Renal cortex interstitium (tissue), 11 donors: ENCODE measurements around the gene KRTAP5-10. TPM values are rescaled to one million over a fixed set of nuclear protein-coding genes. Genes with fewer than 3 reads are reported as not detected.
"Not testable (repeated sequence)": the region's sequence is repeated elsewhere in the genome, so short reads cannot be mapped to it uniquely, and the experiment has no call there.

Experiments used
- DNase-seq, 11 donors: peaks; one replicate each; pipeline ENCODE4 v3.0.0-alpha.2; 2013; ENCODE audit warnings: low read depth in 9 of 11, low spot score in 4 of 11; ENCODE audit errors: extremely low read depth in 1 of 11
- polyA plus RNA-seq, 3 donors: library from polyadenylated mRNA; unstranded; fragments of 120-200 nt; gene quantifications; one replicate each; pipeline ENCODE4 v1.2.1, GENCODE V29; 2013; ENCODE audit not compliant: insufficient read length in 3 of 3

The KRTAP5-10 gene
- polyA plus RNA-seq, 3 donors = 0.44 TPM; not detected in 2

DNA sequence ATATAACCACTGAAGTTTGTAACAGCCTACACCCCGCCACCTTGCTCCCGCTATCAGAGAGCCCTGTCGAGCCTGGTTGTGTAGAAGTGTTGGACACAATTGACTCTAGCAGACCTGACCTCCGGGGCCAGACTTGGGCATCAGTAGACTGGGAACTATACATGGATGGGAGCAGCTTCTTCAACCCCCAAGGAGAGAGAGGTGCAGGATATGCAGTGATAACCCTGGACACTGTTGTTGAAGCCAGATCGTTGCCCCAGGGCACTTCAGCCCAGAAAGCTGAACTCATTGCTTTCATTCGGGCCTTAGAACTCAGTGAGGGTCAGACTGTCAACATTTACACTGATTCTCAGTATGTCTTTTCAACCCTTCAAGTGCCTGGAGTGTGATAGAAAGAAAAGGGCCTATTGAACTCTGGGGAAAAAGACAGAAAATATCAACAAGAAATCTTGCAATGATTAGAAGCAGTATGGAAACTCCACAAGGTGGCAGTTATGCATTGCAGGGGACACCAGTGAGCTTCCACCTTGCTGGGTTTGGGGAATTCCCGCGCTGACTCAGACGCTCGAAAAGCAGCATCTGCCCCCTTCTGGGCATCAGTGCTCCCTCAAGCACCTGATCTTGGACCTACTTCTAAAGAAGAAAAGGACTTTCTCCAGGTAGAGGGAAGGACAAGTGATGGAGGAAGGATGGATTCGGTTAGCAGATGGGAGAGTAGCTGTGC is 23.6 kb downstream of the KRTAP5-10 start:
- DNase-seq = not testable (repeated sequence)

DNA sequence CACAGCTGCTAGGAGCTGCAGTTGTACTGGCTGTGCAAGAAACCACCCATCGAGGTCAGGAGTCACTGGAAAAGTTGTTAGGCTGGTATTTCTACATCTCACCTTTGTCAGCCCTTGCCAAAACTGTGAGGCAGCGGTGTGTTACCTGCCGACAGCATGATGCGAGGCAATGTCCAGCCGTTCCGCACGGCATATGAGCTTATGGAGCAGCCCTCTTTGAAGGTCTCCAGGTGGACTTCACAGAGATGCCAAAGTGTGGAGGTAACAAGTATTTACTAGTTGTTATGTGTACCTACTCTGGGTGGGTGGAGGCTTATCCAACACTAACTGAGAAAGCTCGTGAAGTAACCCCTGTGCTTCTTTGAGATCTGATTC is 24.2 kb downstream of the KRTAP5-10 start:
- DNase-seq = not testable (repeated sequence)

GRCh38 chr11:71603221-71603620 is 37.9 kb downstream of the KRTAP5-10 start:
- not testable (repeated sequence) for DNase-seq

- not testable (repeated sequence) for DNase-seq
Observed at GRCh38 chr11:71604798-71605488, 39.6 kb downstream of the KRTAP5-10 start.

GRCh38 chr11:71606853-71607519 is 41.6 kb downstream of the KRTAP5-10 start:
- not testable (repeated sequence) for DNase-seq

- DNase-seq = not testable (repeated sequence)
Observed at GRCh38 chr11:71607520-71608216, 42.3 kb downstream of the KRTAP5-10 start.

DNA sequence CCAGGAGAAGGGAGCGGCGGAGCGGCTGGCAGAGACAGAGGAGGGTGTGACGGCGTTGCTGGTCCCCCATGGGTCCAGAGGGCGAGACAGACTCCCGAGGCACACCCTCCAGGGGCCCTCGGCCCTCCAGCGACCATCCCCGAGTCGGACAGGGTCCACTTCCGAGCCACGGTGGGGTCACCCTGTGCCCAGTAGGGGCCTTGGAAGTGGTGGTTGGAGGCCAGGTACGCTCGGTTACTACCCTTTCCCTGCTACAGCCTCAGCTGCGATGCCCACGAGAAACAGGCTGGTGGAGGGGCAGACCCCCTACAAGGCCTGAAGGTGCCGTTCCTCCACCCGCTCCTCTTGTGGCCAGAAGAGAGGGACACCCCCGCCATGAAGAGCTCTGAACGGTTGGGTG is 42.9 kb downstream of the KRTAP5-10 start:
- DNase-seq = not testable (repeated sequence)

GRCh38 chr11:71611218-71611910 is 46.0 kb downstream of the KRTAP5-10 start:
- not testable (repeated sequence) for DNase-seq

DNA sequence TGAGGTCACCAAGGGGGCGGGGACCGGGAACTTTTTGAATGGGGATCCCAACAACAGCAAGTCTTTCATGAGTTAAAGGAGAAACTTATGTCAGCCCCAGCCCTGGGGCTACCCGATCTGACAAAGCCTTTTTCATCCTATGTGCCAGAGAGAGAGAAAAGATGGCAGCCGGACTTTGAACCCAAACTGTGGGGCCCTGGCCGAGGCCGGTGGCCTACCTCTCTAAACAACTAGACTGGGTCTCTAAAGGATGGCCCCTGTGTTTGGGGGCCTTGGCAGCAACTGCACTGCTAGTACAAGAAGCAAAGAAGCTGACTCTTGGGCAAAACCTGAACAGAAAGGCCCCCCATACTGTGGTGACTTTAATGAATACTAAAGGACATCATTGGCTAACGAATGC is 48.6 kb downstream of the KRTAP5-10 start:
- DNase-seq = not testable (repeated sequence)

- DNase-seq = not testable (repeated sequence)
Observed at GRCh38 chr11:71614366-71614917, 49.1 kb downstream of the KRTAP5-10 start.

GRCh38 chr11:71615003-71615402 is 49.6 kb downstream of the KRTAP5-10 start:
- peak in 2 of 11 donors; percentile 9 to 17 for DNase-seq

Other genes with a start within 250 kb of the KRTAP5-10 start
- 10 to 100 TPM; 37.7 to 47.8 (median 39.3) TPM for gene DHCR7, start 117.2 kb upstream of the KRTAP5-10 start, polyA plus RNA-seq
- 10 to 100 TPM; 38.3 to 66.0 (median 41.4) TPM for gene NADSYN1, start 112.4 kb upstream of the KRTAP5-10 start, polyA plus RNA-seq
- under 1 TPM in 2 of 3 donors, not detected in 1; 0.07 to 0.32 TPM for gene KRTAP5-7, start 38.3 kb upstream of the KRTAP5-10 start, polyA plus RNA-seq
- 1 to 10 TPM in 1 of 3 donors, under 1 TPM in 2; 0.23 to 1.1 (median 0.23) TPM for gene KRTAP5-8, start 27.5 kb upstream of the KRTAP5-10 start, polyA plus RNA-seq
- gene KRTAP5-9, start 17.1 kb upstream of the KRTAP5-10 start, polyA plus RNA-seq = under 1 TPM; 0.30 to 0.59 (median 0.31) TPM
- gene KRTAP5-11, start 17.3 kb downstream of the KRTAP5-10 start, polyA plus RNA-seq = under 1 TPM in 1 of 3 donors, not detected in 2; 0.27 TPM